ENCODE results near the gene TRPC3.

- TF ChIP-seq CTCF (IDR thresholded peaks at IDR 0.05; ENCODE audit: insufficient read depth, low read length, poor library complexity, severe bottlenecking), result no peak
- TF ChIP-seq EZH2phosphoT487 (conservative IDR thresholded peaks at IDR 0.05; ENCODE audit: low read length), result no peak
Observed at GRCh38 chr4:121998024-121998423, 46.2 kb upstream of the TRPC3 start.

Data from SU-DHL-6 (cell line).